Testis (tissue), 2 donors: ENCODE results near the gene ARHGDIA.

Source experiments
- POLR2A ChIP-seq: fragments of 450-650 bp; IDR thresholded peaks from one replicate; pipeline ENCODE4 v1.6.1; 2017; ENCODE audit warnings: antibody characterized with exemption, mild to moderate bottlenecking, moderate library complexity
- TF ChIP-seq, protein P1 (sequence below), 3 experiments: fragments of 450-650 bp in 2 of 3; fragments of 200-600 bp in 1 of 3; sonication (generic) in 1 of 3; IDR thresholded peaks; one replicate each; pipeline ENCODE4 v1.5.1; 2016 to 2019; ENCODE audit warnings: antibody characterized with exemption in 3 of 3, mild to moderate bottlenecking in 2 of 3, moderate library complexity in 1 of 3

DNA sequence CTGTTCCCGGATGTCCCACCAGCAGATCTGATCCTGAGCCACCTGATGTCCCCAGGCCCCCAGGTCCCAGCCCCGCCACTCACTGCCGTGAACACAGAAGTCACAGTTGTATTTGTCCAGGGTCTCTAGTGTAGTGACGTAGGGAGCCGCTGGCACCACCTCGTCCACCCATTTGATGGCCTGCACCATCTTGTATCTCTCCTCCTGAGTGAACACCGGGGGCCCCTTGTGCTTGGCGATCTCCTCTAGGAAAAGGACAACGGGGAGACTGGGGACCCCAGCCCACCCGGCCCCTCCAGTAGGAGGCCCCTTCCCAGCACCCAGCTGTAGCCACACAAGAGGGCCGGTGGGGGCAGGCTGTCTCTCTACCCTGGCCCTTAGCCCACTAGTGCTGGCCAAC is 37.7 kb upstream of the ARHGDIA start:
- TF ChIP-seq, protein P1, sequence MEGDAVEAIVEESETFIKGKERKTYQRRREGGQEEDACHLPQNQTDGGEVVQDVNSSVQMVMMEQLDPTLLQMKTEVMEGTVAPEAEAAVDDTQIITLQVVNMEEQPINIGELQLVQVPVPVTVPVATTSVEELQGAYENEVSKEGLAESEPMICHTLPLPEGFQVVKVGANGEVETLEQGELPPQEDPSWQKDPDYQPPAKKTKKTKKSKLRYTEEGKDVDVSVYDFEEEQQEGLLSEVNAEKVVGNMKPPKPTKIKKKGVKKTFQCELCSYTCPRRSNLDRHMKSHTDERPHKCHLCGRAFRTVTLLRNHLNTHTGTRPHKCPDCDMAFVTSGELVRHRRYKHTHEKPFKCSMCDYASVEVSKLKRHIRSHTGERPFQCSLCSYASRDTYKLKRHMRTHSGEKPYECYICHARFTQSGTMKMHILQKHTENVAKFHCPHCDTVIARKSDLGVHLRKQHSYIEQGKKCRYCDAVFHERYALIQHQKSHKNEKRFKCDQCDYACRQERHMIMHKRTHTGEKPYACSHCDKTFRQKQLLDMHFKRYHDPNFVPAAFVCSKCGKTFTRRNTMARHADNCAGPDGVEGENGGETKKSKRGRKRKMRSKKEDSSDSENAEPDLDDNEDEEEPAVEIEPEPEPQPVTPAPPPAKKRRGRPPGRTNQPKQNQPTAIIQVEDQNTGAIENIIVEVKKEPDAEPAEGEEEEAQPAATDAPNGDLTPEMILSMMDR (IDR thresholded peaks at IDR 0.05), result no peak
- TF ChIP-seq POLR2A, result no peak
